Colonic mucosa (tissue), 4 donors: ENCODE measurements around the gene SNCA. TPM values are rescaled to one million over a fixed set of nuclear protein-coding genes. Genes with fewer than 3 reads are reported as not detected.

ENCODE experiments used
- DNase-seq: peaks from one replicate; pipeline ENCODE4 v3.0.0-alpha.2; 2020
- H3K27ac ChIP-seq: fragments of 200-600 bp; one replicate; pipeline ENCODE4 v1.8.0; 2021
- H3K27me3 ChIP-seq: fragments of 200-600 bp; one replicate; pipeline ENCODE4 v1.8.0; 2021
- H3K36me3 ChIP-seq: fragments of 200-600 bp; one replicate; pipeline ENCODE4 v1.8.0; 2021
- H3K4me1 ChIP-seq: fragments of 200-600 bp; one replicate; pipeline ENCODE4 v1.8.0; 2021; ENCODE audit warnings: mild to moderate bottlenecking
- H3K4me3 ChIP-seq: fragments of 200-600 bp; one replicate; pipeline ENCODE4 v1.8.0; 2021
- H3K9ac ChIP-seq, 2 donors: one replicate each; pipeline ENCODE4 v1.7.0; 2013; ENCODE audit warnings: control low read depth in 2 of 2, low read depth in 2 of 2, low read length in 2 of 2
- H3K9me3 ChIP-seq: fragments of 200-600 bp; one replicate; pipeline ENCODE4 v1.8.0; 2021
- intact Hi-C: fragments of 100-400 bp; cut with DNase I; formaldehyde crosslinking; loops from one replicate; pipeline ENCODE4 v1.14.1; 2022
- total RNA-seq, 2 donors: library from RNA; stranded (reverse); fragmentation: NEBNext Ultra II Directional in 1 of 2; extraction: Animal tissue kit (Norgen Biotek cat#: 25700) in 1 of 2; gene quantifications; one replicate each; pipeline ENCODE4 v1.2.1, GENCODE V29; 2021
- TF ChIP-seq, protein P1 (sequence below): fragments of 200-600 bp; IDR thresholded peaks from one replicate; pipeline ENCODE4 v1.8.0; 2022; ENCODE audit warnings: antibody characterized with exemption, mild to moderate bottlenecking
- donor health status: healthy.
- donor health status: DM: no; HTN: no; CAD: no.
- donor health status: DM: no; HTN: no; CAD: no.

SNCA gene
- total RNA-seq, 2 donors from 2014 or later, result 1.2 to 5.7 TPM

- no peaks in the 10 kb centered on the region for H3K36me3 ChIP-seq
- no peak overlapping the region for H3K27ac ChIP-seq
- no peaks in the 10 kb centered on the region for H3K4me1 ChIP-seq
- no peak overlapping the region for H3K9ac ChIP-seq
- H3K27me3 ChIP-seq, result no peaks in the 10 kb centered on the region
- H3K9me3 ChIP-seq, result no peaks in the 10 kb centered on the region
- no peak for DNase-seq
- TF ChIP-seq, protein P1, sequence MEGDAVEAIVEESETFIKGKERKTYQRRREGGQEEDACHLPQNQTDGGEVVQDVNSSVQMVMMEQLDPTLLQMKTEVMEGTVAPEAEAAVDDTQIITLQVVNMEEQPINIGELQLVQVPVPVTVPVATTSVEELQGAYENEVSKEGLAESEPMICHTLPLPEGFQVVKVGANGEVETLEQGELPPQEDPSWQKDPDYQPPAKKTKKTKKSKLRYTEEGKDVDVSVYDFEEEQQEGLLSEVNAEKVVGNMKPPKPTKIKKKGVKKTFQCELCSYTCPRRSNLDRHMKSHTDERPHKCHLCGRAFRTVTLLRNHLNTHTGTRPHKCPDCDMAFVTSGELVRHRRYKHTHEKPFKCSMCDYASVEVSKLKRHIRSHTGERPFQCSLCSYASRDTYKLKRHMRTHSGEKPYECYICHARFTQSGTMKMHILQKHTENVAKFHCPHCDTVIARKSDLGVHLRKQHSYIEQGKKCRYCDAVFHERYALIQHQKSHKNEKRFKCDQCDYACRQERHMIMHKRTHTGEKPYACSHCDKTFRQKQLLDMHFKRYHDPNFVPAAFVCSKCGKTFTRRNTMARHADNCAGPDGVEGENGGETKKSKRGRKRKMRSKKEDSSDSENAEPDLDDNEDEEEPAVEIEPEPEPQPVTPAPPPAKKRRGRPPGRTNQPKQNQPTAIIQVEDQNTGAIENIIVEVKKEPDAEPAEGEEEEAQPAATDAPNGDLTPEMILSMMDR, result no peak
- intact Hi-C loops, result no loop called here
- H3K4me3 ChIP-seq, result no peak overlapping the region
These were observed 17.0 kb downstream of the SNCA start for GRCh38 chr4:89820010-89820409.

DNA sequence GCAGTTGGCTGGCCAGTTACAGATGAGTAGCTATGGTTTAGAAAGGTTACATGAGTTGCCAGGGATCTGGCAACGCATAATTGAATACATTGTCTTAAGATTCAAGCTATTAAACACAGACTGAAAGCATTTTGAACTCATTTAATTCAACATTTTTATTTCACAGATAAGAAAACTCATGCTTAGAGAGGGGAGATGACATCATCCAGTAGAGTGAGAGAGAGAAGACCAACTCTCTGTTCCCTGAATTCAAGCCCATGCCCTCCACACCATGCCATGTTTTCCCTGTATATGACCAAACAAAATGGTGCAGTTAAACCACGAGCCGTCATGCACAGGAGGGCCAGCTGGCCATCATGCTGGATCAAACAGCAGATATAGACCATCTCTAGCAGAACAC lies 22.6 kb downstream of the SNCA start:
- Histone ChIP-seq H3K27me3 (no peaks in the 10 kb centered on the region), H3K36me3 (no peaks in the 10 kb centered on the region), H3K9ac (no peak overlapping the region), H3K4me1 (no peaks in the 10 kb centered on the region), H3K4me3 (no peak overlapping the region), H3K27ac (no peak overlapping the region), H3K9me3 (no peaks in the 10 kb centered on the region)
- intact Hi-C loops, result no loop called here
- TF ChIP-seq, protein P1, result no peak
- DNase-seq, result no peak

DNA sequence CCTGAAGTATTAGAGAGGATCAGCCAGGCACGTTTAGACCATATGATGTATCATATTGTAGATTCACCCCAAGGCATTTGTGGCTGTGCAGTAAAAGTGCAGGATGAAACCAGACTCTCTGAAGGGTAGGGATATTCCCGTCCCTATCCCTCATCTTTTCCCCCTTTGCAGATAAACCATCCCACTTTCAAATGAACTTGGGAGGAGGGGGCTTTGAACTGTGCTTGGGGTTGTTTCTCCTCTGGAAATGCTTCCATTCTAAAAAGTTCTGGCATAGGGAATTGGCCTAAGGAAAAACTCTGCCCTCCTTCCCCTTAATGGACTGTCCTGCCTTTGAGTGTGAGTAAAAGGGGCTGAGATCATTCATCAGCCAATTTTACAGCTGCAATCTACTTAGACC lies 23.8 kb downstream of the SNCA start:
- no peaks in the 10 kb centered on the region for H3K4me1 ChIP-seq
- intact Hi-C loops, result no loop called here
- no peaks in the 10 kb centered on the region for H3K36me3 ChIP-seq
- TF ChIP-seq, protein P1, result no peak
- no peak for DNase-seq
- no peak overlapping the region for H3K4me3 ChIP-seq
- H3K9ac ChIP-seq, result no peak overlapping the region
- no peaks in the 10 kb centered on the region for H3K27me3 ChIP-seq
- H3K27ac ChIP-seq, result no peak overlapping the region
- H3K9me3 ChIP-seq, result no peaks in the 10 kb centered on the region

DNA sequence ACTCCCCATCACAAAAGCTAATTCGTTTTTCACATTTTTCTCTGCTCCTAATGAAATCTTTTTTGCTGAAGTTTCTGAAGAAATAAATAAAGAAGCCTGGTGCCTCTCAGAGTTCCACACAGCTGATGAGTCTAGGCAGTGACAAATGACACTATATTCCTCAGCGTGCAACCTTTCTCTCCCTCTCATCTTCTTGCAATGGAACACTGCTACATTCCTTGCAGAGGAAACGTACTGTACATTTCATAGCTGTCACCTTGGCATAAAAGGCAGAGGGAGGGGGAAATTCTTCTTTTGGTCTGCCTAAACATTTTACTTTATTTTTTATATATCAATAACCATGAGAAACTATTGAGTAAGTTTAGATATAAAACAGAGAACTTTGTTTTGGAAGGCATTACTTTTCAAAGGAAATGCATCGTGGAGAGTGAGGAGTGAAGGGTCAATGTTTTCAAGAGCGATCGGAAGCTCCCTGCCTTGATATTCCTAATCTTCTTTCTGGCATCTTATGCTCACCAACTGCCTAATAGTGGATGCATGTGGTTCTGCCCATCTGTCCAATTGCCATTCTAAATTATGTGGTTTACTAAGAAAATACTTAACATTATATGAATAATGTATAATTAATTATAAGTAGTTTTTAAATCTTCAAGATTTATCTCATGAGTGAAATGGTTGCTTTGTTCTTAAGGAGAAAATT lies 29.4 kb downstream of the SNCA start:
- Histone ChIP-seq H3K4me1 (no peaks in the 10 kb centered on the region), H3K36me3 (no peaks in the 10 kb centered on the region), H3K9ac (no peak overlapping the region), H3K27me3 (no peaks in the 10 kb centered on the region), H3K27ac (no peak overlapping the region), H3K9me3 (no peaks in the 10 kb centered on the region), H3K4me3 (no peak overlapping the region)
- DNase-seq, result no peak
- TF ChIP-seq, protein P1, result no peak
- intact Hi-C loops, result no loop called here

GRCh38 chr4:89805297-89805696 lies 31.7 kb downstream of the SNCA start:
- Histone ChIP-seq H3K4me1 (no peaks in the 10 kb centered on the region), H3K4me3 (no peak overlapping the region), H3K9ac (no peak overlapping the region), H3K27me3 (no peaks in the 10 kb centered on the region), H3K27ac (no peak overlapping the region), H3K9me3 (no peaks in the 10 kb centered on the region), H3K36me3 (no peaks in the 10 kb centered on the region)
- intact Hi-C loops, result no loop called here
- no peak for DNase-seq
- TF ChIP-seq, protein P1, result no peak
